ENCODE results near the gene NLRX1.

- TF ChIP-seq TAF1 (conservative IDR thresholded peaks at IDR 0.05) (no peak), CTCF (IDR thresholded peaks at IDR 0.05; ENCODE audit: low read depth, low read length, missing input control) (no peak), GABPA (IDR thresholded peaks at IDR 0.05 in 1 of 2, conservative IDR thresholded peaks at IDR 0.05 in 1 of 2) (no peak)
These were observed 30.4 kb downstream of the NLRX1 start for GRCh38 chr11:119198925-119199324.

Data from liver (tissue), 3 donors.